ENCODE results near the gene RAD51D.
"Not testable (repeated sequence)": the region's sequence is repeated elsewhere in the genome, so short reads cannot be mapped to it uniquely, and the experiment has no call there.

The RAD51D gene

GRCh38 chr17:35141681-35142466 lies 22.2 kb upstream of the RAD51D start, which contains the start of gene NLE1:
Gene NLE1 (minus strand): TSS chr17:35142303. CDS start chr17:35142275, 28 bp downstream.
- peak; percentile 77 for DNase-seq

- no peak for DNase-seq
These were observed 18.6 kb upstream of the RAD51D start for GRCh38 chr17:35138218-35138617.

- no peak for DNase-seq
These were observed 15.7 kb upstream of the RAD51D start for GRCh38 chr17:35135322-35135721.

GRCh38 chr17:35132816-35133550 lies 13.3 kb upstream of the RAD51D start:
- no peak for DNase-seq

- no peak for DNase-seq
These were observed 12.4 kb upstream of the RAD51D start for GRCh38 chr17:35132099-35132498.

- DNase-seq, result no peak
These were observed 10.7 kb upstream of the RAD51D start for GRCh38 chr17:35130392-35130791.

GRCh38 chr17:35129973-35130351 lies 10.3 kb upstream of the RAD51D start:
- no peak for DNase-seq

GRCh38 chr17:35129154-35129972 lies 9.7 kb upstream of the RAD51D start:
- DNase-seq, result no peak

- DNase-seq, result no peak
These were observed 8.3 kb upstream of the RAD51D start for GRCh38 chr17:35127751-35128514.

- no peak for DNase-seq
These were observed 1.7 kb upstream of the RAD51D start, which contains the start of gene FNDC8 for GRCh38 chr17:35121315-35121714. Gene FNDC8 (plus strand): TSS chr17:35121615. CDS start chr17:35121694, 79 bp downstream.

- peak; percentile 58 for DNase-seq
These were observed 1.7 kb downstream of the RAD51D start for GRCh38 chr17:35117984-35118383.

GRCh38 chr17:35116845-35117244 lies 2.8 kb downstream of the RAD51D start:
- DNase-seq, result no peak

- not testable (repeated sequence) for DNase-seq
These were observed 8.9 kb downstream of the RAD51D start for GRCh38 chr17:35110791-35111190.

- no peak for DNase-seq
These were observed 14.7 kb downstream of the RAD51D start for GRCh38 chr17:35104844-35105450.

- DNase-seq, result no peak
These were observed 16.4 kb downstream of the RAD51D start for GRCh38 chr17:35103271-35103670.

GRCh38 chr17:35101725-35102124 lies 17.9 kb downstream of the RAD51D start:
- no peak for DNase-seq

GRCh38 chr17:35101036-35101435 lies 18.6 kb downstream of the RAD51D start:
- no peak for DNase-seq

- DNase-seq, result no peak
These were observed 19.8 kb downstream of the RAD51D start for GRCh38 chr17:35099908-35100307.

GRCh38 chr17:35097776-35098175 lies 21.9 kb downstream of the RAD51D start:
- DNase-seq, result no peak

GRCh38 chr17:35095741-35096140 lies 23.9 kb downstream of the RAD51D start:
- DNase-seq, result no peak

- no peak for DNase-seq
These were observed 24.8 kb downstream of the RAD51D start for GRCh38 chr17:35094902-35095301.

- DNase-seq, result not testable (repeated sequence)
These were observed 29.0 kb downstream of the RAD51D start for GRCh38 chr17:35090707-35091106.
